ENCODE results near the gene MIB1.

DNA sequence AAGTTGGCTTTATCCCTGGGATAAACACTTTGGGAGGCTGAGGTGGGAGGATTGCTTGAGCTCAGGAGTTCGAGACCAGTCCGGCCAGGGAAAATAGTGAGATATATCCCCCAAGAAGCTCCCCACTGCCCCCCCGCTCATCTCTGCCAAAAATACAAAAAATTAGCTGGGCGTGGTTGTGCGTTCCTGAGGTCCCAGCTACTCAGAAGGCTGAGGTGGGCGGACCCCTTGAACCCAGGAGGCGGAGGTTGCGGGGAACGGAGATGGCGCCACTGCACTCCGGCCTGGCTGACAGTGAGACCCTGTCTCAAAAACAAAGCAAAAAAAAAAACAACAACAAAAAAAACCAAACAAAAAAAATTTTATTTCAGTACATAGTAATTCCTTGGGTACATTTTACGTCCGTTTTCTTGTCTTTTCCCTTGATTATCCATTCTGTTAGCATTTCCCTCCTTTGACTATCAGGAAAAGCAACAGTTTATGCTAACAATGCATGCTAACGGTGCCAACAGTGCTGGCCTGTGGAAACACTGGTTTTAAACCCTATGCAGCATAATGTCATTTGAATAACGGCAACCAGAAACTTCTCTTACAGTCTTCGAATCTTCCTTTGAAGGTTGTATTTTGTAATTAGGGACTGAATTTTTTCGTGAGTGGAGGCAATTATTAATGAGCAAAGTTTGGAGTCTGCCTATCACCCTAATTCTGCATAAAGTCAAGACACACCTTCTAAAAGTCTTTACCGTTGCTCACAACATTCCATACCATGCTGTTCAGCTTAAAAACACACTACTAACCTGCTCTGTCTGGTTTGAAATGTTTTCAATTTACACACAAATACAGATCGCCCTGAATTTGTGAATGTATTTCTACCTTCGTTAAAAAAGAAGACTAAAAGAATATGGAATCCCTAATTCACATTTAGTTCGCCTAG is 721 bp upstream of the MIB1 start:
- TF ChIP-seq EZH2 (IDR thresholded peaks at IDR 0.05; ENCODE audit: borderline replicate concordance) (no peak), EZH2phosphoT487 (IDR thresholded peaks at IDR 0.05; ENCODE audit: low read depth, severe bottlenecking, unreplicated experiment) (no peak)
- TF ChIP-seq, protein P1, sequence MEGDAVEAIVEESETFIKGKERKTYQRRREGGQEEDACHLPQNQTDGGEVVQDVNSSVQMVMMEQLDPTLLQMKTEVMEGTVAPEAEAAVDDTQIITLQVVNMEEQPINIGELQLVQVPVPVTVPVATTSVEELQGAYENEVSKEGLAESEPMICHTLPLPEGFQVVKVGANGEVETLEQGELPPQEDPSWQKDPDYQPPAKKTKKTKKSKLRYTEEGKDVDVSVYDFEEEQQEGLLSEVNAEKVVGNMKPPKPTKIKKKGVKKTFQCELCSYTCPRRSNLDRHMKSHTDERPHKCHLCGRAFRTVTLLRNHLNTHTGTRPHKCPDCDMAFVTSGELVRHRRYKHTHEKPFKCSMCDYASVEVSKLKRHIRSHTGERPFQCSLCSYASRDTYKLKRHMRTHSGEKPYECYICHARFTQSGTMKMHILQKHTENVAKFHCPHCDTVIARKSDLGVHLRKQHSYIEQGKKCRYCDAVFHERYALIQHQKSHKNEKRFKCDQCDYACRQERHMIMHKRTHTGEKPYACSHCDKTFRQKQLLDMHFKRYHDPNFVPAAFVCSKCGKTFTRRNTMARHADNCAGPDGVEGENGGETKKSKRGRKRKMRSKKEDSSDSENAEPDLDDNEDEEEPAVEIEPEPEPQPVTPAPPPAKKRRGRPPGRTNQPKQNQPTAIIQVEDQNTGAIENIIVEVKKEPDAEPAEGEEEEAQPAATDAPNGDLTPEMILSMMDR (IDR thresholded peaks at IDR 0.05; ENCODE audit: poor library complexity), result no peak

Data from hepatocyte (in vitro differentiated cells).